CD14-positive monocyte (primary cell): ENCODE results near the gene BARHL1. TPM values are rescaled to one million over a fixed set of nuclear protein-coding genes. Genes with fewer than 3 reads are reported as not detected.

Experiments used
- DNase-seq, 3 donors: peaks; one replicate each; pipeline ENCODE4 v3.0.0-alpha.2; 2011 to 2022
- H2AFZ ChIP-seq: 2 replicates; pipeline ENCODE4 v1.6.0; 2012; ENCODE audit warnings: mild to moderate bottlenecking, low read depth, low read length, inconsistent platforms; ENCODE audit not compliant: insufficient read depth, poor library complexity, severe bottlenecking
- H3K27ac ChIP-seq, 2 donors: 1 replicate in 1 of 2; 2 replicates in 1 of 2; pipeline ENCODE4 v1.5.1; 2012 to 2013; ENCODE audit warnings: low read length in 2 of 2, control low read depth in 1 of 2, inconsistent platforms in 1 of 2, low read depth in 1 of 2, mild to moderate bottlenecking in 1 of 2
- H3K27me3 ChIP-seq, 2 donors: one replicate each; pipeline versions ENCODE4 v1.6.0 to v1.6.1; 2011 to 2013; ENCODE audit warnings: low read length in 2 of 2; ENCODE audit not compliant: control insufficient read depth in 2 of 2, insufficient read depth in 2 of 2
- H3K36me3 ChIP-seq, 2 donors: replicated peaks in 1 of 2; 1 replicate in 1 of 2; 2 replicates in 1 of 2; pipeline versions ENCODE4 v1.5.1 to v1.6.1; 2012 to 2013; ENCODE audit warnings: low read length in 2 of 2, control low read depth in 1 of 2, inconsistent platforms in 1 of 2, mild to moderate bottlenecking in 1 of 2; ENCODE audit not compliant: insufficient read depth in 2 of 2, control insufficient read depth in 1 of 2
- H3K4me1 ChIP-seq, 2 donors: 1 replicate in 1 of 2; 2 replicates in 1 of 2; pipeline versions ENCODE4 v1.5.1 to v1.6.1; 2012 to 2013; ENCODE audit warnings: low read length in 2 of 2, control low read depth in 1 of 2, inconsistent platforms in 1 of 2, mild to moderate bottlenecking in 1 of 2, moderate library complexity in 1 of 2; ENCODE audit not compliant: insufficient read depth in 2 of 2, control insufficient read depth in 1 of 2
- H3K4me2 ChIP-seq: replicated peaks from 2 replicates; pipeline ENCODE3; 2012; ENCODE audit warnings: low read length, moderate library complexity, mild to moderate bottlenecking; ENCODE audit not compliant: poor library complexity, severe bottlenecking; ENCODE audit errors: extremely low read depth
- H3K4me3 ChIP-seq, 3 experiments: fragments of 200-600 bp in 1 of 3; sonication (generic) in 1 of 3; replicated peaks in 1 of 3; 1 replicate in 2 of 3; 2 replicates in 1 of 3; pipeline ENCODE4 v1.5.1; 2011 to 2013; ENCODE audit warnings: low read length in 3 of 3, mild to moderate bottlenecking in 3 of 3, control low read depth in 2 of 3, low read depth in 2 of 3, inconsistent platforms in 1 of 3, moderate library complexity in 1 of 3
- H3K79me2 ChIP-seq: 2 replicates; pipeline ENCODE4 v1.6.0; 2012; ENCODE audit warnings: mild to moderate bottlenecking, control low read depth, inconsistent platforms, low read length, moderate library complexity; ENCODE audit not compliant: insufficient read depth
- H3K9ac ChIP-seq: 2 replicates; pipeline ENCODE4 v1.6.0; 2017; ENCODE audit warnings: low read length, mild to moderate bottlenecking; ENCODE audit not compliant: insufficient read depth, poor library complexity, severe bottlenecking
- H3K9me3 ChIP-seq, 2 donors: replicated peaks in 1 of 2; 1 replicate in 1 of 2; 2 replicates in 1 of 2; pipeline versions ENCODE4 v1.5.1 to v1.6.1; 2012 to 2013; ENCODE audit warnings: low read length in 2 of 2, control low read depth in 1 of 2; ENCODE audit not compliant: control insufficient read depth in 1 of 2, insufficient read depth in 1 of 2
- H4K20me1 ChIP-seq: 2 replicates; pipeline ENCODE4 v1.6.0; 2012; ENCODE audit warnings: mild to moderate bottlenecking, low read length, control low read depth, moderate library complexity; ENCODE audit not compliant: insufficient read depth
- H3K27ac Mint-ChIP-seq, 7 donors: one replicate each; pipeline ENCODE4 v1.8.0; 2020; ENCODE audit warnings: mild to moderate bottlenecking in 7 of 7, mixed read lengths in 7 of 7, moderate library complexity in 6 of 7, inconsistent platforms in 2 of 7
- H3K27me3 Mint-ChIP-seq, 3 donors: one replicate each; pipeline ENCODE4 v1.8.0; 2021 to 2022; ENCODE audit warnings: low read depth in 3 of 3, mild to moderate bottlenecking in 3 of 3, mixed read lengths in 3 of 3, moderate library complexity in 3 of 3, inconsistent platforms in 1 of 3
- H3K36me3 Mint-ChIP-seq, 2 donors: one replicate each; pipeline ENCODE4 v1.8.0; 2020; ENCODE audit warnings: mixed read lengths in 2 of 2, inconsistent platforms in 1 of 2, mild to moderate bottlenecking in 1 of 2
- H3K4me1 Mint-ChIP-seq: one replicate; pipeline ENCODE4 v1.8.0; 2020; ENCODE audit warnings: mild to moderate bottlenecking, mixed read lengths
- H3K4me3 Mint-ChIP-seq, 2 donors: one replicate each; pipeline ENCODE4 v1.8.0; 2020; ENCODE audit warnings: mild to moderate bottlenecking in 2 of 2, mixed read lengths in 2 of 2, moderate library complexity in 1 of 2
- H3K9me3 Mint-ChIP-seq, 7 donors: one replicate each; pipeline ENCODE4 v1.8.0; 2020 to 2022; ENCODE audit warnings: mixed read lengths in 7 of 7, mild to moderate bottlenecking in 6 of 7, moderate library complexity in 6 of 7, inconsistent platforms in 2 of 7
- WGBS: methylation state at CpG from one replicate; pipeline ENCODE4 v1.1.5; 2013; ENCODE audit warnings: missing lambda C conversion rate; ENCODE audit not compliant: insufficient coverage; 5-methylcytosine and 5-hydroxymethylcytosine counted together
- intact Hi-C, 2 donors: fragments of 100-400 bp; cut with micrococcal nuclease; formaldehyde crosslinking; loops; one replicate each; pipeline versions ENCODE4 v1.15.0 to v1.15.1; 2023
- polyA plus RNA-seq, 3 donors: library from polyadenylated mRNA; depleted of rRNA in 1 of 3; unstranded in 2 of 3; stranded (reverse) in 1 of 3; fragments of 300-500 nt in 2 of 3; fragments of >200 nt in 1 of 3; fragmentation: Illumina TruSeq in 2 of 3; gene quantifications; 1 replicate in 2 of 3; 2 replicates in 1 of 3; pipeline ENCODE4 v1.2.3, GENCODE V29; 2012 to 2021
- TF ChIP-seq, protein P1 (sequence below): fragments of 200-600 bp; IDR thresholded peaks from one replicate; pipeline ENCODE4 v1.8.0; 2022; ENCODE audit warnings: antibody characterized with exemption, mild to moderate bottlenecking

The BARHL1 gene
- polyA plus RNA-seq, 3 donors = not detected

DNA sequence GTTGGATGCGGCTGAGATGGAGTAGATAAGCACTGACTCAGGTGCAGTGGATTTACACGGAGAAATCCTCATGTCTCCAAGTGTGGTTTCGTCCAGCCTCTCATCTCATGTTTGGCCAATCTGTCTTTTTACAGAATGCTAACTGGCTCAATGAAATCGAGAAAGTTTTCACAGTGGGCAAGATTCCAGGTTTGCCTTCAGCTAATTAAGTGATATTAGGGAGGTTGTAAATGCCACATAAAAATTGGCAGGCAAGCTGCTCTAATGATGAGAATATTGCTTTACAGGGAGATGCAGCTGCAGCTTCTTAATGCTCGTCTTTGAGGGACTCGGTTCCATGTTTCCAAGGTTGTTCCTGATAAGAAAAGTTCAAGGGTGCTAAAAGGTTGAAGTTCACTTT is 23.7 kb downstream of the BARHL1 start:
- Histone ChIP-seq H2AFZ (no peak overlapping the region), H3K4me1 (no peaks in the 10 kb centered on the region), H3K36me3 (peaks cover 14 to 53% of the 10 kb centered on the region in 2 donors), H3K4me2 (no peak overlapping the region), H3K4me3 (no peak overlapping the region), H3K9ac (no peak overlapping the region), H3K27ac (no peak overlapping the region), H3K79me2 (no peaks in the 10 kb centered on the region), H3K9me3 (no peaks in the 10 kb centered on the region), H3K27me3 (no peaks in the 10 kb centered on the region), H4K20me1 (no peaks in the 10 kb centered on the region)
- Mint-ChIP-seq H3K27me3 (no peaks in the 10 kb centered on the region), H3K9me3 (no peaks in the 10 kb centered on the region), H3K4me1 (no peaks in the 10 kb centered on the region), H3K27ac (no peak overlapping the region), H3K36me3 (peaks cover 45 to 62% of the 10 kb centered on the region in 2 donors), H3K4me3 (no peak overlapping the region)
- intact Hi-C loops = no loop called here
- WGBS = 100% methylated on average over 4 of the region's 6 CpGs
- DNase-seq = no peak
- TF ChIP-seq, protein P1, sequence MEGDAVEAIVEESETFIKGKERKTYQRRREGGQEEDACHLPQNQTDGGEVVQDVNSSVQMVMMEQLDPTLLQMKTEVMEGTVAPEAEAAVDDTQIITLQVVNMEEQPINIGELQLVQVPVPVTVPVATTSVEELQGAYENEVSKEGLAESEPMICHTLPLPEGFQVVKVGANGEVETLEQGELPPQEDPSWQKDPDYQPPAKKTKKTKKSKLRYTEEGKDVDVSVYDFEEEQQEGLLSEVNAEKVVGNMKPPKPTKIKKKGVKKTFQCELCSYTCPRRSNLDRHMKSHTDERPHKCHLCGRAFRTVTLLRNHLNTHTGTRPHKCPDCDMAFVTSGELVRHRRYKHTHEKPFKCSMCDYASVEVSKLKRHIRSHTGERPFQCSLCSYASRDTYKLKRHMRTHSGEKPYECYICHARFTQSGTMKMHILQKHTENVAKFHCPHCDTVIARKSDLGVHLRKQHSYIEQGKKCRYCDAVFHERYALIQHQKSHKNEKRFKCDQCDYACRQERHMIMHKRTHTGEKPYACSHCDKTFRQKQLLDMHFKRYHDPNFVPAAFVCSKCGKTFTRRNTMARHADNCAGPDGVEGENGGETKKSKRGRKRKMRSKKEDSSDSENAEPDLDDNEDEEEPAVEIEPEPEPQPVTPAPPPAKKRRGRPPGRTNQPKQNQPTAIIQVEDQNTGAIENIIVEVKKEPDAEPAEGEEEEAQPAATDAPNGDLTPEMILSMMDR = no peak

DNA sequence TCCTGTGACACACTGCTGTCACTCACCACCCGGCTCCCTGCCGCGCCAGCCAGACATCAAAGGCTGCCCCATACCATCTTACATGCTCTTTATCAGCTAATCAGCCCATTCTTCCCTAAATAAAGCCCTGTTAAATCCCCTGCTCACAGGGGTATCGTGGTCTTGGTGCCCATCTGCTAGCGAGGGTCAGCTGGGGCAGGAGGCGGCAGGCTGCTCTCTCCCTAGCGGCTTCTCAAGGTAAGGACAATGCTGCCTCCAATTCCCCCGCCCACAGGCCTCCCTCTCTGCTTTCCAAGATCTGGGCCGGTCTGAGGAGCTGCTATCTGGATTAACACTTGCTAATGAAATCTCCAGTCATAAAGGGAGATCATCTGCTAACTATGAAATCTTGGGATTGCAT is 26.8 kb downstream of the BARHL1 start:
- intact Hi-C loops = no loop called here
- Histone ChIP-seq H3K4me3 (no peak overlapping the region), H3K9ac (no peak overlapping the region), H2AFZ (no peak overlapping the region), H3K4me1 (no peaks in the 10 kb centered on the region), H3K4me2 (no peak overlapping the region), H3K27me3 (no peaks in the 10 kb centered on the region), H4K20me1 (no peaks in the 10 kb centered on the region), H3K79me2 (no peaks in the 10 kb centered on the region), H3K9me3 (no peaks in the 10 kb centered on the region), H3K27ac (no peak overlapping the region), H3K36me3 (peaks cover 23 to 67% of the 10 kb centered on the region in 2 donors)
- TF ChIP-seq, protein P1 = no peak
- H3K4me1 Mint-ChIP-seq = no peaks in the 10 kb centered on the region
- no peak for DNase-seq
- 96% methylated on average over 8 of the region's 9 CpGs for WGBS
- peaks cover 0 to 2% (median 0%) of the 10 kb centered on the region in 7 donors for H3K9me3 Mint-ChIP-seq
- H3K27ac Mint-ChIP-seq = no peak overlapping the region
- no peak overlapping the region for H3K4me3 Mint-ChIP-seq
- no peaks in the 10 kb centered on the region for H3K27me3 Mint-ChIP-seq
- H3K36me3 Mint-ChIP-seq = peaks cover 59 to 63% of the 10 kb centered on the region in 2 donors
